B cell (primary cell): Measurements from ENCODE around the gene EML6. TPM values are rescaled to one million over a fixed set of nuclear protein-coding genes. Genes with fewer than 3 reads are reported as not detected.

Experiments used
- ATAC-seq: fragments of 200-7000 bp; cut with Tn5 transposase; one replicate; pipeline ENCODE4 v1.10.0; 2021; ENCODE audit warnings: low read depth, mild to moderate bottlenecking, moderate number of reproducible peaks, moderate library complexity
- CTCF ChIA-PET: fragments of 350-600 bp; sonication (Branson Sonifier 250); formaldehyde crosslinking; loops from one replicate; lab custom pipeline; 2021; ENCODE audit warnings: antibody characterized with exemption, inconsistent platforms; lab: Charles Lee
- POLR2A ChIA-PET: fragments of 350-600 bp; sonication (Branson Sonifier 250); formaldehyde crosslinking; loops from one replicate; lab custom pipeline; 2021; ENCODE audit warnings: antibody characterized with exemption; lab: Charles Lee
- DNase-seq: peaks from one replicate; pipeline ENCODE4 v3.0.0; 2013
- H2AFZ ChIP-seq: 2 replicates; pipeline ENCODE4 v1.6.1; 2012; ENCODE audit warnings: mild to moderate bottlenecking, low read depth, low read length; ENCODE audit not compliant: insufficient read depth, poor library complexity, severe bottlenecking
- H3K27ac ChIP-seq, 2 donors: 1 replicate in 1 of 2; 2 replicates in 1 of 2; pipeline ENCODE4 v1.5.1; 2012 to 2013; ENCODE audit warnings: low read length in 2 of 2, mild to moderate bottlenecking in 2 of 2, moderate library complexity in 1 of 2
- H3K27me3 ChIP-seq, 4 experiments: fragments of 200-600 bp in 1 of 4; sonication (generic) in 1 of 4; replicated peaks in 1 of 4; 1 replicate in 2 of 4; 2 replicates in 2 of 4; pipeline versions ENCODE4 v1.6.1 to v1.7.0; 2013 to 2016; ENCODE audit warnings: low read length in 3 of 4, mild to moderate bottlenecking in 2 of 4, mixed read lengths in 1 of 4, moderate library complexity in 1 of 4; ENCODE audit not compliant: insufficient read depth in 4 of 4, control insufficient read depth in 3 of 4; ENCODE audit errors: control extremely low read depth in 1 of 4
- H3K36me3 ChIP-seq, 2 experiments: replicated peaks in 1 of 2; 1 replicate in 1 of 2; 2 replicates in 1 of 2; pipeline versions ENCODE4 v1.6.1 to v1.7.1; 2013; ENCODE audit warnings: low read length in 1 of 2; ENCODE audit not compliant: insufficient read depth in 2 of 2, control insufficient read depth in 1 of 2; ENCODE audit errors: control extremely low read depth in 1 of 2, extremely low read depth in 1 of 2
- H3K4me1 ChIP-seq, 2 donors: fragments of 200-600 bp in 1 of 2; sonication (generic) in 1 of 2; 1 replicate in 1 of 2; 2 replicates in 1 of 2; pipeline versions ENCODE4 v1.5.1 to v1.6.1; 2013 to 2017; ENCODE audit warnings: low read length in 2 of 2; ENCODE audit not compliant: control insufficient read depth in 2 of 2, insufficient read depth in 2 of 2
- H3K4me2 ChIP-seq: replicated peaks from 2 replicates; pipeline ENCODE3; 2012; ENCODE audit warnings: mild to moderate bottlenecking, low read depth, low read length; ENCODE audit not compliant: poor library complexity, severe bottlenecking
- H3K4me3 ChIP-seq, 5 experiments: fragments of 200-600 bp in 1 of 5; sonication (generic) in 1 of 5; 1 replicate in 3 of 5; 2 replicates in 2 of 5; pipeline versions ENCODE4 v1.5.1 to v1.7.0; 2011 to 2016; ENCODE audit warnings: low read length in 4 of 5, mild to moderate bottlenecking in 4 of 5, low read depth in 2 of 5, control low read depth in 1 of 5, moderate library complexity in 1 of 5; ENCODE audit not compliant: insufficient read depth in 1 of 5; ENCODE audit errors: control extremely low read depth in 1 of 5, extremely low read depth in 1 of 5
- H3K79me2 ChIP-seq: fragments of 200-600 bp; sonication (generic); one replicate; pipeline ENCODE4 v1.6.0; 2016; ENCODE audit warnings: low read length; ENCODE audit not compliant: control insufficient read depth, insufficient read depth
- H3K9ac ChIP-seq: fragments of 200-600 bp; sonication (generic); 2 replicates; pipeline ENCODE4 v1.6.1; 2017; ENCODE audit warnings: mild to moderate bottlenecking, low read length, moderate library complexity
- H3K9me3 ChIP-seq, 3 donors: one replicate each; pipeline versions ENCODE4 v1.6.1 to v1.7.1; 2013; ENCODE audit warnings: low read length in 2 of 3; ENCODE audit not compliant: control insufficient read depth in 2 of 3, insufficient read depth in 1 of 3; ENCODE audit errors: control extremely low read depth in 1 of 3
- H4K20me1 ChIP-seq: 2 replicates; pipeline ENCODE4 v1.6.0; 2012; ENCODE audit warnings: mild to moderate bottlenecking, low read length; ENCODE audit not compliant: insufficient read depth, control insufficient read depth, poor library complexity, severe bottlenecking
- H3K27ac Mint-ChIP-seq: one replicate; pipeline ENCODE4 v1.8.0; 2021; ENCODE audit warnings: mixed read lengths
- H3K27me3 Mint-ChIP-seq: one replicate; pipeline ENCODE4 v1.8.0; 2021; ENCODE audit warnings: mixed read lengths
- H3K4me1 Mint-ChIP-seq: one replicate; pipeline ENCODE4 v1.8.0; 2021; ENCODE audit warnings: mixed read lengths
- H3K4me3 Mint-ChIP-seq: one replicate; pipeline ENCODE4 v1.8.0; 2021; ENCODE audit warnings: mixed read lengths
- H3K9me3 Mint-ChIP-seq: one replicate; pipeline ENCODE4 v1.8.0; 2022; ENCODE audit warnings: mixed read lengths; ENCODE audit not compliant: insufficient read depth
- EZH2 ChIP-seq: IDR thresholded peaks from 2 replicates; pipeline ENCODE4 v1.6.1; 2012; ENCODE audit warnings: borderline replicate concordance, low read depth, mild to moderate bottlenecking, moderate library complexity, low read length; ENCODE audit not compliant: insufficient read depth, poor library complexity, severe bottlenecking
- WGBS: methylation state at CpG from one replicate; pipeline ENCODE4 v1.1.5; 2013; ENCODE audit warnings: missing lambda C conversion rate; ENCODE audit not compliant: insufficient coverage; 5-methylcytosine and 5-hydroxymethylcytosine counted together
- intact Hi-C: fragments of 100-400 bp; cut with micrococcal nuclease; formaldehyde crosslinking; loops from one replicate; pipeline ENCODE4 v1.10.0; 2022
- polyA plus RNA-seq: library from polyadenylated mRNA; depleted of rRNA; stranded (reverse); fragments of >200 nt; gene quantifications from 2 replicates; pipeline ENCODE4 v1.2.3, GENCODE V29; 2012
- total RNA-seq, 2 donors: library from RNA; stranded (reverse); fragments of 120-200 nt in 1 of 2; gene quantifications; 1 replicate in 1 of 2; 2 replicates in 1 of 2; pipeline versions ENCODE4 v1.2.3 to v1.2.4, GENCODE V29; 2013 to 2022
- TF ChIP-seq, protein P1 (sequence below): fragments of 200-600 bp; IDR thresholded peaks from one replicate; pipeline ENCODE4 v1.8.0; 2022; ENCODE audit warnings: antibody characterized with exemption, mild to moderate bottlenecking

EML6 gene
- total and polyA plus RNA-seq, 2 donors (not counting 1 experiment from before 2014, with no cell fraction given), result 42.5 to 53.7 TPM

DNA sequence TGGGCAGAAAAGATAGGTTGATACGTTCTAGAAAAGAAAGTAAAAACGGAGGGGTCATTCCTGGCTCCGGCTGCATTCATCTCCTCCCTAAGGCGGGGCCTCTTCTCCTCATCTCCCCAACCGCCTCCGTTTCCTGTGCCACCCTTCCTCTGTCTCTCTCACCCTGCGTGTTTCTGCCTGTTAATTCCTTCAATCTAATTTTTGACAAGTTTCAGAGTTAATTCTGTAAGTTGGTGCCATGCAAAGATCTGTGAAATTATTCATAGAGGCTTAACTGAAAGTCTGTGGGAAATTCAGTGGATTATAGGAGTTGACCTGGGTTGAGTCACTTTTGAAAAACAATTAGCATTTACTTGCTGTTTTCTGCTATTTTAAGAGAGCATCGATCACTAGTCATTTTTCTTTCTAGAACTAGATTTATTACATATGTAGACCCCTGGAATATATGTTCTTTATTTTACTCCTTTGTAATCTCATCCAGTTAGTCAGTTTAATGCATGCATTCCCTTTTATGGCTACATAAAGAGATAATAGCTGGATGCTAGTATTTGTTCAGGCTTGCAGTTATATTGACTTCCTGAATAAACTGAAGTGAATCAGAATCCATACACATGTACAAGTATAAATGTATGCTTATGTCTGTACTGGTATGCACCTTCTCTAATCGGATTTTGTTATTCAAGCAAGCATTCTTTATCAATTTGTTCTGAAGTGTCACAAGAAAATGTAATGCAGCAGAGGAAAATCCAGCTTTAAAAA is 91.1 kb downstream of the EML6 start:
- no peaks in the 10 kb centered on the region for H3K4me1 Mint-ChIP-seq
- ChIA-PET POLR2A (no interaction called here), CTCF (interaction anchor here (1.1 kb wide), 1 partner anchor 109 kb away, joined by 3 read pairs; no protein-coding TSS in a partner anchor)
- no peak overlapping the region for H3K4me2 ChIP-seq
- no peak overlapping the region for H3K4me3 ChIP-seq
- H3K9me3 ChIP-seq, result peaks cover 0 to 1% (median 0%) of the 10 kb centered on the region in 3 donors
- H3K27me3 ChIP-seq, result no peaks in the 10 kb centered on the region
- 90% methylated on average over 3 of the region's 9 CpGs for WGBS
- no peaks in the 10 kb centered on the region for H3K9me3 Mint-ChIP-seq
- H3K9ac ChIP-seq, result no peak overlapping the region
- no peak for DNase-seq
- no peaks in the 10 kb centered on the region for H3K79me2 ChIP-seq
- no peak for TF ChIP-seq EZH2
- no peaks in the 10 kb centered on the region for H3K4me1 ChIP-seq
- no peak overlapping the region for H2AFZ ChIP-seq
- no peaks in the 10 kb centered on the region for H3K36me3 ChIP-seq
- H3K27ac Mint-ChIP-seq, result no peak overlapping the region
- H4K20me1 ChIP-seq, result no peaks in the 10 kb centered on the region
- intact Hi-C loops, result no loop called here
- ATAC-seq, result no peak
- H3K4me3 Mint-ChIP-seq, result no peak overlapping the region
- H3K27ac ChIP-seq, result no peak overlapping the region
- peaks cover 4% of the 10 kb centered on the region for H3K27me3 Mint-ChIP-seq

DNA sequence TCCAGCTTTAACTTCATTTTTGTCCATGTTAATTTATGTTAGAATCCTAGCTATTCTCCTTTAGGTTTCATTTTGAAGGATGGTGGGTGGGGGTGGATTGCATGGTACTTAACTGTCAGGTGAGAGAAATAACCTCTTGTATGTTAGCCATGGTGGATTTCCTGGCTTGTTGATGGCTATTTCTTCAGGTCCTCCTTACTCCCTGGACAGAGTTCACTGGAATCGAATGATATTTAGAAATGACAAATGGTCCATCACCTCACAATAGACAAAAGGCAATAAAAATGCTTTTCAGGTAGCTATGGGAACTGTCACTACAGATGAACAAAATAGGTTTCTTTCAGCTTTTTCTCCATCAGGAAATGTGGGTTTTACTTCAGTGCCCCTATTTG is 91.7 kb downstream of the EML6 start:
- CTCF ChIA-PET, result interaction anchor here (1.1 kb wide), 1 partner anchor 110 kb away, joined by 3 read pairs; no protein-coding TSS in a partner anchor
- no peak overlapping the region for H3K4me2 ChIP-seq
- WGBS, result no CpG with 5 or more reads among the region's 1 CpG
- H3K27me3 Mint-ChIP-seq, result peaks cover 4% of the 10 kb centered on the region
- no peak overlapping the region for H3K9ac ChIP-seq
- DNase-seq, result no peak
- no peak overlapping the region for H3K4me3 Mint-ChIP-seq
- no peak overlapping the region for H2AFZ ChIP-seq
- no peak overlapping the region for H3K27ac ChIP-seq
- no peaks in the 10 kb centered on the region for H4K20me1 ChIP-seq
- H3K36me3 ChIP-seq, result no peaks in the 10 kb centered on the region
- no peaks in the 10 kb centered on the region for H3K9me3 Mint-ChIP-seq
- H3K79me2 ChIP-seq, result no peaks in the 10 kb centered on the region
- H3K27ac Mint-ChIP-seq, result no peak overlapping the region
- no peaks in the 10 kb centered on the region for H3K27me3 ChIP-seq
- ATAC-seq, result no peak
- POLR2A ChIA-PET, result no interaction called here
- no peak for TF ChIP-seq EZH2
- TF ChIP-seq, protein P1, sequence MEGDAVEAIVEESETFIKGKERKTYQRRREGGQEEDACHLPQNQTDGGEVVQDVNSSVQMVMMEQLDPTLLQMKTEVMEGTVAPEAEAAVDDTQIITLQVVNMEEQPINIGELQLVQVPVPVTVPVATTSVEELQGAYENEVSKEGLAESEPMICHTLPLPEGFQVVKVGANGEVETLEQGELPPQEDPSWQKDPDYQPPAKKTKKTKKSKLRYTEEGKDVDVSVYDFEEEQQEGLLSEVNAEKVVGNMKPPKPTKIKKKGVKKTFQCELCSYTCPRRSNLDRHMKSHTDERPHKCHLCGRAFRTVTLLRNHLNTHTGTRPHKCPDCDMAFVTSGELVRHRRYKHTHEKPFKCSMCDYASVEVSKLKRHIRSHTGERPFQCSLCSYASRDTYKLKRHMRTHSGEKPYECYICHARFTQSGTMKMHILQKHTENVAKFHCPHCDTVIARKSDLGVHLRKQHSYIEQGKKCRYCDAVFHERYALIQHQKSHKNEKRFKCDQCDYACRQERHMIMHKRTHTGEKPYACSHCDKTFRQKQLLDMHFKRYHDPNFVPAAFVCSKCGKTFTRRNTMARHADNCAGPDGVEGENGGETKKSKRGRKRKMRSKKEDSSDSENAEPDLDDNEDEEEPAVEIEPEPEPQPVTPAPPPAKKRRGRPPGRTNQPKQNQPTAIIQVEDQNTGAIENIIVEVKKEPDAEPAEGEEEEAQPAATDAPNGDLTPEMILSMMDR, result no peak
- no peak overlapping the region for H3K4me3 ChIP-seq
- H3K4me1 ChIP-seq, result no peaks in the 10 kb centered on the region
- H3K4me1 Mint-ChIP-seq, result no peaks in the 10 kb centered on the region
- intact Hi-C loops, result no loop called here
- H3K9me3 ChIP-seq, result peaks cover 0 to 1% (median 0%) of the 10 kb centered on the region in 3 donors
